Stimulated activated CD4-positive, alpha-beta T cell treated with anti-CD3 and anti-CD28 coated beads, Interleukin-2, amount 100 ng/mL, for 48 hours (primary cell): Measurements from ENCODE around the gene TWNK.

Source experiments
- DNase-seq, 2 donors: peaks; one replicate each; pipeline ENCODE4 v3.0.0-alpha.2; 2020

Gene TWNK

DNA sequence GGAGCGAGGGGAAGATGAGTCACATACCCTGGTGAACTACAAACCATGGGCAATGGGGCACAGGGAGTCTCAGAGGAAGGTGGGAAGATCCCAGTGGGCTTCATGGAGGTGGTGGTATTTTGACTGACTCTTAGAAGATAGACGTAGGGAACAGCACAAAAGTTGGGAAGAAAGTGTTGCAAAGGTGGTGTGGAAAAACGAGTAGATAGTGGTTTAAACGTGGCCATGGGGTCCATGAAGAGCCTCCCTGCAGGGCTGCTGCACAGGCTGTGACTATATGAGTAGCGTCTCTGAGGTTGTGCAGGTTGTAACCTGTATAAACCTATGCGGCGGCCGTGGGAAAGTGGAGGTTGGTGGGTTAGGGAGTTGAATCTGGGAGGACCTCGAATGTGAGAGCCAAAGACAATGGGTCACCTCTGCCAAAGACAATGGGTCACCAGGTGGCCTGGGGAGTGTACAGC is 26.1 kb downstream of the TWNK start:
- DNase-seq, result no peak

DNA sequence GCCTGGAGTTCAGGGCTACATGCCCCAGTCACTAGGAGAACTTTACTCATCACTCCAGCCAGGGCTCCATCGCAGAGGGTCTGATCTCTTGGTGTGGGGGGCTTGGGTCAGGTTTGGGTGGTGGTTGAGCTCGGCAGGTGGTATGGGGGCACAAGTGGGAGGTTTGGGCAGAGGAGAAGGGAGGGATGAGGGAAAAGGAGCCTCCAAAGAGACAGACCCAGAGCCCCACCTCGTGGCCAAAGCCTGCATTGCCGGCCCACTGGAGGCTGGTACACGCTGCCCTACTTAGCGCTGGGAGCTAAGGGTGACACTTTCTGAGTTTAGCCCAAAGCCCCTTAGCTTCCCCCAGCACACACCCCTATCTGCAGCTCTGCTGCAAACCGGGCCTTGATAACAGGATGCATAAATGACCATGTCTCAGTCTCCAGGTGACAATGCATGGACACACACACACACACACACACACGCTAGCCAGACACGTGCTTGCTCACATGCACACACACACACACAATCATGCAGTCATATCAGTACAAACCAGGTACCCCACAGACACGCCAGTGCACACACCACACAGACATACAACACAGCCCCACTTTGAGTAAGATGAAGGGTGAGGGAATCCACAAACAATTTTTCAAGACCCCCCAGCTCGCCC is 27.0 kb downstream of the TWNK start:
- DNase-seq, result peak; percentile 84 to 87

DNA sequence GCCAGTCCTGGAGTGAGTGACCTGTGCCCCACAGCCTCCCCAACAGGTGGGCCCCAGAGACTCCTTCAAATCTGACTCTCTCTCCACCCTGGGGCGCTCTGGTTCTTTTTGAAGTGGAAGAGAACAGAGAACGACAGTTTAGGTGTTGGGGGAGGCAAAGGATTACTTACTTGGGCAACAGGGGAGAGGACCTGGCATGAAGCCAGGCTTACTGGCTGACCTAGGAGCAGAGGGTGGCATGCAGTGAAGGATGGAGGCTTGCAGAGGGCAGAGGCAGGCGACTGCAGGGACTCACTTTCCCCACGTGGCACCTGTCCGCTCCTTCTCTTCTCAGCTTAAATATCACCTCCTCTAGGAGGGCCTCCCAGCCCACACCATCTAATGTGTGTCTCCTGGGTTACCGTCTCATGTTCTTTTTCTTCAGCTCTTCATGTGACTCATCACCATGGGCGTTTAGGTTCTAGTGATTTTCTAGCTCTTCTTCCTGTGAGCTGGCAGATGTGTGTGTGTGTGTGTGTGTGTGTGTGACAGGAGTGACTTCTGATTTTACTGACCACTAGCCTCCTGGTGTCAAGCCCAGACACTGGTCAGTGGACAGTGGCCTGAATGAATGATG is 27.7 kb downstream of the TWNK start:
- DNase-seq, result peak in 1 of 2 donors; percentile 19

DNA sequence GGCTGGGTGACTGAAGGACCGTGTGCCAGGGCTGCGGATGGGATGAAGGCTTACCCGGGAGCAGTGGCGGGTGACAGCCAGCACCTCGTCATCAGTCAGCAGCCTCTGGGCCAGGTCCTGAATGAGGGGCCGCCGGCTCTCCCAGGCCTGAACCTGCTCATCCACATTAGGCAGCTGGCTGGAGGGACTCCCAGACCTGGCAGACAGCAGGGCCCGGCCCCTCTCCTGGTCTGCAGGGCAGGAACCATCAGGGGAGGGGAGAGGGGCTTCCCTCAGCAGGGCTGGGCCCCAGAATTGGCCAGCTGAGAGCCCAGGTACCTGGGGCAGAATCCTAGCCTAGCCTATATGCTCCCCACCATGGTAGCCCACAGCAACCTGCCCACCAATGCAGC is 28.2 kb downstream of the TWNK start:
- DNase-seq, result no peak

DNA sequence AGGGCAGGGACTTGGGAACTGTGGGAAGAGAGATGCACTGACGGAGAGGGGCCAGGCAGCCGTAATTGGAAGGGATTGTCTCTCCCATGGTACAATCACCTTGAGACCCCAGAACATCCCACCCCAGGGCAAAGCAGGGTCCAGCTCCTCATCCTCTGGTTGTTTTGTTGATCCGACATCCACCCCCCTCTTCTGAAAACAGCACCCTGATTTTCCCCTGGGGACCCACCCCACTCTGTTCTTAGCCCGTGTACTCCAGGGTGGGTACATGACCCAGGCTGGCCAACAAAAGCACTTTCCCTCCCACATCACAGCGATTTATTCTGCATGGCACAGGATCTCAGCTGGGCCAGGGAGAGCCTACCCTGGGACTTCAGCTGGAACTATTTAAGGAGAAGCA is 29.5 kb downstream of the TWNK start:
- DNase-seq, result no peak

DNA sequence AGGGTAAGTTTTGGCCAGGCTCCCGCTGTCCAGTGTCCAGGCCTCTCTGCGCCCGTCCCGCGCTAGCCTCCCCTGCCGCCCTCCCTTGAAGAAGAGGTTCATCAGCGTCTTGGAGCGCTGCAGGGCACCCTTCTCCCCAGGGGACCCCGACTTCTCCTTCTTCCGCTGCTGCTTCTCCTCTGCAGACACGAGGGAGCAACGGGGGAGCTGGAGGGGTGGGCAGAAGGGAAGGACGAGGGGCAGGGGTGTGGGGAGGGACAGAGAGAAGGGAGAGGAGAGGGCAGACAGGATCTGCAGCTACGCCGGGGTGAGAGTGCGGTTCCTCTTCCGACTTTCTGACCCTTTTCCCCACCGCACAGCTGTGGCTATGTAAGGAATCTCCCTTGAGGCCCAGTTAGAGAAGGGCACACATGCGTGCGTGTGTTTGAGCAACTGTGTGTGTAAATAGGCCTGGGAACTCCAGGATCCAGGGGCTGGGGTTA is 30.8 kb downstream of the TWNK start:
- no peak for DNase-seq

DNA sequence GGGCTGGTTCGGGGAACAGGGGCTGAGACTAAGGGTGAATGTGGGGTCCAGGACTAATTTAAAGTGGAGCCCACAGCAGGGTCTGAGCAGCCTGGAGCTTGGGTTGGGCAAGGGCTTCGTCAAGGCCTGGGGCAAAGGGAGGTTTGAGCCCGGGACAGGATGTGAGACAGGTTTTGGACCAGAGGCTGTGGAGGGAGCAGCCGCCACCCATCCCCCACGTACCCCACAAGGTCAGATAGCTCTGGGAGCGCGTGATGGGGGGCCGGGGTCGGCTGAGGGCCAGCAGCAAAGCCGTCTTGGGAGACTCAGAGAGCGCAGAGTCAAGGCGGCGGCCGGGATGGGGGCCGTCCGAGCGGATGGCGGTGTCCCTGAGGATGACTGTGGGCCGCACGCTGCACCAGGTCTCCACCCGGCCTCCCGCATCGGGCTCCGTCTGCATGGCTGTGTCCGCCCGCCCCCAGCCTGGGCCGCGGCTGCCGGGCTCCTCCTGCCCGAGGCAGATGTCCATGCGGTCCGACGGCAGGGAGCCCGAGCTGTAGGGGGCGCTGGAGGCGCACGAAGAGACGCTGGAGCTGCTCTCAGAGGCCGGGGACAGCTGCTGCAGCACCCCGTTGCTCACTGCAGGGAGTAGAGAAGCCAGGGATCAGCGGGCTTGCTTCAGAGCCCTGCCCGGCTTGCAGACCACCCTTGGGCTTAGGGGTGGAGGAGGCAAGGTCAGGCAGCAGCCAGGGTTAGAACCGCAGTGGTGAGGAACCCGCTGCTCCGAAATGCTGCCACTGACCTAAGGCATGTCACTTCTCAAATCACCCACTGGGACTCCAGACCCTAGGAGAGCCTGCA is 31.5 kb downstream of the TWNK start:
- DNase-seq, result peak; percentile 83

DNA sequence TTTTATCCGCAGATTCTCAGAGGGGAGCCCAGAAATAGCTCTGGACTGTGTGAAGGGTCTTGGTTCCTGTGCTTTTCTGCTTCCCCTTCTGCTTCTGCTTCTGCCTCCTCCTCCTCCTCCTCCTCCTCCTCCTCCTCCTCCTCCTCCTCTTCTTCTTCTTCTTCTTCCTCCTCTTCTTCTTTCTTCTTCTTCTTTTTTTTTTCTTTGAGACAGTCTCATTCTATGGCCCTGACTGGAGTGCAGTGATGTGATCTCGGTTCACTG is 32.0 kb downstream of the TWNK start:
- DNase-seq, result no peak

DNA sequence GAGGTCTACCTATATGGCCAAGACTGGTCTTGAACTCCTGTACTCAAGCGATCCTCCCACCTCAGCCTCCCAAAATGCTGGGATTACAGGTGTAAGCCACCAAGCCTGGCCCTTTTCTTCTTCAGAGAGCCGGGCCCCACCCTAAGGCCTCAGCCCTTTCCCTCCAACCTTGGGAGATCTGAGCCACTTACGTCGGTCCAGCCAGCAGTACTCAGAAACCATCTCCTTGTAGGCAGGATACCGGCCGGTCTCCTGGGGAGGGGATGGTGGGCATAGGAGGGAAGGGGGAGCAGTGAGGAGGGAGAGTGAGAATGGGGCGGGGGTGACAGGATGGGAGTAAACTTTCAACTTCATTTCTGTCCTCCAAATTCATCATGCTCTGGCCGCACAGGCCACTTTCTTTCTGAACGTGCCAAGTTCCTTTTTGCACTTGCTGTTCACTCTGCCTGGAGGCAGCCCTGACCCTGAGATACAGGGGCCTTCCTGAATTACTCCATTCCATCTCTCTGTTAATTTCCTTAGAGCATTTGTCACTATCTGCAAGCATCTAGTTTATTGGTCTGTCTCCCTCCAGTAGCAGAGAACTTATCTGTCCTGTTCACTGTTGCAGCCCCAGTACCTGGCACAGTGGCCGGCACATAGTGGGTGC is 33.2 kb downstream of the TWNK start:
- no peak for DNase-seq

DNA sequence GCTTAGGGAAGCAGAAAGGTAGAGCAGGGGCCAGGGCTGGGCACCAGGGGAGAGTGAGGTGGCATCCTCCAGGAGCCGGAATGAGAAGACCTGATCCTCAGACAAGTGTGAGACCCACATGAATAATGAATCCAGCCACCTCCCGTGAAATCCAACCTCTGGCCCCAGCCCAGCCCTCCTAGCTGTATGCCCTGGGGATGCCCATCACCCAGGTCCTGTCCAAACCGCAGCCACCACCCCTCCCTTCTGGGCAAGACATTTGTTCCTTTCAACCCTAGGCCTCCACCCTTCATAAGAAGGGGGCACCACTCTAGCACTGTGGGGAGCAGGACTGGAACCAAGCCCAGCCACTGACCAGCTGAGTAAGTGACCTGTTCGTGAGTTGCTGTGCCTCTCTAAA is 33.9 kb downstream of the TWNK start:
- DNase-seq, result no peak

DNA sequence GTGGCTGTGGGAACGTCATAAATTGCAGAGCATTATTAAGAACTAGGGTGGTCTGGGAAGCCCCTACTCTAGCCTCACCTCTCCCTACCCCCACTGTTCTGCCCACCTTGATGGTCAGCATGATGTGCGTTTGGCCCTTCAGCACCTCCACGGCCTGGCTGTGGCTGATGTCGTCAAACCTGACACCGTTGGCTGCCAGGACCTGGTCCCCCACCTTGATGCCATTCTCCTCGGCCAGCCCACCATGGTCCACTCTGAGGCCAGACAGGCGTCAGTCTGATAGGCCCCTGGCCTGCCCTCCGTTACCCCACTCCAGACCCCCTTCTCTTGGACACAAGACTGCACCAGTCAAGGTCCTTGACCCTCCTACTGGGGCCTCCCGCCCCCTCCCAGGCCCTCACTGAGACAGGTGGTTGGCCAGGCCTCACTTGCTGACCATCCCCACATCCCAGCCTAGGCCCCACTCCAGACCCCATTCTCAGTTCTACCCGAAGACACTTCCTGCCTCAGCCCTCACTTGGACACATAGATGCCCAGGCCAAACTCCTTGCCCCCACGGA is 34.4 kb downstream of the TWNK start:
- no peak for DNase-seq

DNA sequence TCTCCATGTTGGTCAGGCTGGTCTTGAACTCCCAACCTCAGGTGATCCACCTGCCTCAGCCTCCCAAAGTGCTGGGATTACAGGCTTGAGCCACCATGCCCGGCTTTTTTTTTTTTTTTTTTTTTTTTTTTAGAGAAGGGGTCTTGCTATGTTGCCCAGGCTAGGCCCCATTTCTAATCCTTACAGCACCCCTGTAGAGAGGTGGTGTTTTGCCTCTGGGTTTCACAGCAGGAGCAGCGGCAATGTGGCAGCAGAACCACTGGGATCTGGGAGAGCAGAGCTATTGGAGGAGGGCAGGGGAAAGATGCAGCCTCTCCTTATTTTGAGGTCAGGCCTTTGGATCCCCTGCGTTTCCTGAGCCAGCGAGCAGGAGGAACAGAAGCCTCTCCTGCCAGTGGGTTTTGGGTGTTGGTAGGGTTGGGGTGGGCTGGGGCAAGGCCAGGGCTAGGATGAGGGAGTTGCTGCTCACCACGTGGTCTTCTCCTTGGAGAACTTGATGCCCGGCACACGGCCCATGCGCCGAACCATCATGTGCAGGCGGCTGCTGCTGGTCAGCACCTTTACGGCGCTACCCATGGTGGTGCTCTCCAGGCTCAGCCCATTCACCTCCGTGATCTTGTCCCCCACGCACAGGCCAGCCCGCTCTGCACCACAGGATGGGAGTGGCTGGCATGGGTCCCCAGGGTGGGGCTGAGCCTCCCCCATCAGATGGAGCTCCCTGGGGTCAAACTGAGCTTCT is 35.8 kb downstream of the TWNK start:
- DNase-seq, result no peak

DNA sequence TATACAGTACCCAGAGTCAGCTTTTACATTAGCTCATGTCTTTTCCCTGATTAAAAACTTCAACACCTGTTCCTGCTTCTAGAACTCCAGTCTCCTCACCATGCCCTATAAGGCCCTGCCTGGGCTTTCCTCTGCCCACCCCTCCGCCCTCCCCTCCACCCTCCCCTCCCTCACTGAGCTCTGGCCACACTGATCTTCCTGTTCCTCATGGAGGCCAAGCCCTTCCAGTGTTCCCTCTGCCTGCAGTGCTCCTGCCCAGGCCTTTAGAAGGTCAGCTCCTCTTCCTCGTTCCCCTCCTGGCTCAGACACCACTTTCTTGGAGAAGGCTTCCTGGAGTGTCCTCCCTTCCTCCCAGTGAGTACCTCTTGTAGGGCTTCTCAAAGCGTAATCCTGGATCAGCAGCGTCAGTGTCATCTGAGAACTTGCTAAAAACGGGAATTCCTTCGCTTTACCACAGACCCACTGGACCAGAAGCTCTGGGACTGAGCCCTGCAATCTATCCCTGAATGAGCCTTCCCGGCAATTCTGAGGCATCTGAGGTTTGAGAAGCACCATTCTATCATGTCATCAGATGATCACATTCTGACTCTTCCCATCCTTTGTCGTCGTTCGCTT is 39.9 kb downstream of the TWNK start:
- no peak for DNase-seq

DNA sequence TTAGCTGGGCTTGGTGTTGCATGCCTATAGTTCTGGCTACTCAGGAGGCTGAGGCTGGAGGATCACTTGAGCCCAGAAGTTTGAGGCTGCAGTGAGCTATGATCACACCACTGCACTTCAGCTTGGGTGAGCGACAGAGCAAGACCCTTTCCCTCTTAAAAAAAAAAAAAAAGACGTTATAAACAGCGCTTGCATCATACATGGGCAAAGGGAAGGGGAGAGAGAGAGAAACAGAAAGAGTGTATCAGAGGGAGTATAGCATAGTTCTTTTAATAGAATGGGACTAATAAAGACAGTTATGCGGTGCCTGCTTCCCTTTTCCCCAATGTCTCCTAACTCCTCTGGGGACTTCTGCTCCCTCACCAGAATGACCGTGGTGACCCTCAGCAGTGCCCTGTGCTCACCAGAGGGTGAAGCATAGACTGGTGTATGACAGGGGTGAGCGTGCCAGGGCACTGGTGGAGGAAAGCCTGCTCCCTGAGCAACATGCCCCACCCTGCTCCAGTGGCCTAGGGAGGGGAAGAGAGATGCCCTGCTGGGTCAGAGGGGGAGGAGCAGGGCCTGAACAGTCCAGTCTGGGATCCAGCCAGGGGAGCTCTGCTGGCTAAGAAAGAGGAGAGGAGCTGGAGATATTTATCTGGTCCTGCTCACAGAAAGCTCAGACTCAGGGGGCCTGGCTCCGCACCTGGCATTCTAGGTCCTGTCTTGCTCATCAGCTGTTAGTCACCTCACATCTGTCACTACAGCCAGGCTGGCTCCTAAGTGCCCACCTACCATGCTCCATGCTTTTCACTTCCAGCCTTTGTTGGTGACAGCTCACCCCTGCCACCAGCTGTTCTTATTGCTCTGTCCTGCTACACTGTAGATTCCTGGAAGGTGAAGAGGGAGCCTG is 41.3 kb downstream of the TWNK start:
- DNase-seq, result no peak

DNA sequence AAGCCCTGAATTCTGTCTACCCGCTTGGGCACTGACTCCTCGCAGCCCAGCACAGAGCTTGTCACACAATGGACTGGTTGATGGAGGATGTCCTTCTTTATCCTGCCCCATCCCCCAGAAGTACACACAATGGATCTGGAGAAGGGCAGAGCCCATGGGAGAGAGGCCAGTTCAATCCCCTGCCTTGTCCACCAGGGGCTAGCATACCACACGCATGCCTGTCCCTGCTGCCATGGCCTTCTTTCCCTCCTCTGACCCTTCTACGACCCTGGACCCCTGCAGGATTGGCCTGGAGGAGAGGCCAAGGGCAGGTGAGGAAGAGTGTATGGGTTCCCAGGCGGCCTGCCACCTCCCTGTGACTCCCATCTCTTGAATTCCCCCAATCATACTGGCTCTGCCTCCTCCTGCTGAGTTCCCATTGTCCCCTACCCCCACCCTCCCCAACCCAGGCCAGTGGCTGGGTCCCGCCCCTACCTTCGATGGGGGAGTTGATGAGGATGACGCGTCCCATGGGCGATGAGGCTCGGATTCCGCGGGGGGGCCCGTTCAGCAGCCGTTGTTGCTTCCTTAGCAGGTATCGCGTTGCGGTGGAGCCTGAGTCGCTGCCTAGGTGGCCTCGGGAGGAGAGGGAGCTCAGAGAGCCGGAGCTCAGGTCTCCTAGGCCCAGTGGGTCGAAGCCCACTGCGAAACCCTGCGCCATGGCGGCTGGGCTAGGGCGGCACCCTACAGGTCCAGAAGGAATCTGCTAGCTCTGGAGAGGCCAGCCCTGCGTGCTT is 42.4 kb downstream of the TWNK start:
- no peak for DNase-seq

DNA sequence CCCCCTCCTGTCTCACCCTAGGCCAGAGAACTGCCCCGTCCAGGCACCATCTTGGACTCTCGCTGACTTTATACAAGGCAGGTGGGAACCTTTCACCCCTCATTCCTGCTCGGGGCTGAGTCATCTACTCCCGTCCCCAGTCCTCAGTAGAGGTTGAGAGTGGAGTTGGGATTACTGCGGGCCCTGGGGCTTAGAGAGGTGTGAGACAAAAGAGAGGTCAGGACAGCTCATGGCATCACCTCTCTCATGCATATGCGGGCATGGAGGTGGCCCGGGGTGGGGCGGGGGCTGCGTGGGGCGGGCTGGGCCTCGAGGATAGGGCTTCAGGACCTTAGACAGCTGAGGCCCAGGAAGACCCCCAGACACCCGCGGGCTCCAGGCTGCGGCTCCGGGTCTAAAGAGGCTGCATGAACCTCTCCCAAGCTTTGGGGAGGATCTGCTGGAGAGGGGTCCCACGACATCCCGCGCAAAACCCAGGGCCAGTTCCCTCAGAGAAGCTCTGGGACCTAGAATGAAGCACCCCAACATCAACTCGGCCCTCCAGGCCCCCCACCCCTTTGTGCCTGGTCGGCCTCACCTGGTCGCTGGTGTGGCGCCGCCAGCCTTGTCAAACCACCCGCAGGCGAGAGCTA is 43.3 kb downstream of the TWNK start:
- DNase-seq, result no peak

DNA sequence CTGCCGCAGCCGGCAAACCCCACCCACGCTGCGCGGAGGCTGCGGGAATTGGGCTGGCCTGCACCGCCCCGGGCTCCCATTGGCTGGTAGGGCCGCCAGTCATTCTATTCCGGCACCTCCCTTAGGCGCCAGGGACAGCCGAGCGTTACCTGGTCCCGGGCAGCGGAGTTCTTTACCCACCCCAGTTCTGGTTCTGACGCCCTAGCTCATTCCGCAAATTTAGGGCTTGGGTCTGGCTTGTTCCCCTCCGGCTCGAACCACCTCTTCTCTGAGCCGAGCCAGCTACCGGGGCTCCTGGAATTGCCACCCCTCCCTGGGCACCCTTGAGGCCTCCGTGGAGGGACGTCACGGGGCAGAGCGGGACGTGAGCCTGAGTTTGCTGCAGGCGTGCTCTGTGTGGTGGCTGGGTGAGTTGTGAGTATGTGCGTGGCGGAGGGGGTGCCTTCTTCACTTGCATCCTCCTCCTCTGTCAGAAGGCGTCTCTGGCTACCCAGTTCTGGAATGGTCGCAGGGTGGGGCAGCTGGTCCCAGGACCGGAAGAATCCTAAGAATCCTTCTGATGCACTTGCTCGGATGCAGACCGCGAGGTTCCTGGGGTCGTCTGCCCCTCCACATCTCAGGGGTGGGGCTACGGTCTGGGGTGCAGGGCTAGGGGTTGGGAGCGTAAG is 43.9 kb downstream of the TWNK start, which contains the start of the genes PDZD7 and SFXN3:
Gene PDZD7 (minus strand): TSS at position 2 of the 668 bp plus-strand sequence. CDS start 910 bp downstream, outside the sequence.
Gene SFXN3 (plus strand): TSS at position 107 of the 668 bp plus-strand sequence. CDS start 3,461 bp downstream, outside the sequence.
- peak; percentile 96 for DNase-seq

DNA sequence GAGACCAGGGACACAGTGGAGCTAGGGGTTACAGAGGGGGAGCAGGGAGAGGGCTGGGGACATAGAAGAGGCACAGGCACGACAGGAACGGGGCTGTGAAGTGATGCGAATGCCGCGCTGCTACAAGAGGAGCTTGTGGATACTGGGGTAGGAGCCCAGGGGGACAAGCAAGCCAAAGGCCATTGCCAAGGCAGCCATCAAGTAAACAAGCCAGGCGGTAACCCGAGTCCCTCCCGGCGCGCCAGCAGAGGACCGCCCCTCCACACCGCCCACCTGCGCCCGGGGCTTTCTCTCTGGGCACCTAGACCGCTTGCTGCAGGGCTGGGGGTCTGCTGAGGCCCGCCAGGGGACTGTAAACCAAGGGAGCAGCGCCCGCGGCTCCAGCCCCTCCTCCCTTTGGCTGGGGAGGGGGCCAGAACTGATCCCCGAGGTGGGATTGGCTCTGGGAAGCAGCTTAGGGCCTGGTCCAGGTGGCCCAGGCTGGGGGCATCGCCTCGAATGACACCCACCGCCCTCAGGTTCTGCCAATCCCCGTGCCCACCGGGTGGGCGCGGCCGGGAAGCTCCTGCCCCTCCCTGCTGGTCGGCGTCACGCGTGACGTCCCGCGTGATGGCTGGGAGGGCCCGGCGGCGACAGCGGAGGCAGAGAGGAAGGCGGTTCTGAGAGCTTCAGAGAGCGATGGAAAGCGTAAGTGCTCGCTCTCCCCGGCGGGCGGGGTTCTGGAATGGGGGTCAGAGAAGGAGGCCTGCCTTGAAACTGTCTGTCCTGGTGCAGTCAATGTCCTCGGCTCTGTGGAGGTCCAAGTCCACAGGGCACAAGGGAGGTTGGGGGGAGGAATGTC is 44.7 kb downstream of the TWNK start:
- DNase-seq, result peak; percentile 59 to 61
